ENCODE measurements around the gene FAM168B.

Gene FAM168B

DNA sequence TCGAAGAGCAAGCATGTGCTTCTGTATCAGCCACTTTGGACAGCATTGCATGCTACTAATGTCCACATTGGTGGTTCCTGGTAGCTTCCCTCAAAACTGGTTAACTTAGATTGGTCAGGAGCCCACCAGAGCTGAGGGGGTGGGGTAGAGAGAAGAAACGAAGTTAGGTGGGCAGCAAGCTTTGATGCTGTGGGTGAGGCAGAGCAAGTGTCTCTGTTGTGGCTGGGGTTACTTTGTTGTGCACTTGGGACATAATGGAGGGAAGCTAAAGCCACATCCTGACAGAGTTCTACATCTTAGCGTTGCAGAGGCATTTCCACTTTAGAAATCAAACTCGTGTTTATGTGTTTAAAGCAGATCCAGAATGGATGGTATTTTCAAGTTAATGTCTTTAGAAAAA is 82.7 kb downstream of the FAM168B start:
- H3K4me3 ChIP-seq (ENCODE audit: low read depth, low read length) = no peak overlapping the region

GRCh38 chr2:131009713-131010475 is 83.4 kb downstream of the FAM168B start:
- TF ChIP-seq CTCF (IDR thresholded peaks at IDR 0.05; ENCODE audit: borderline replicate concordance, insufficient read depth, low read depth, low read length) = no peak
- no peak overlapping the region for H3K4me3 ChIP-seq (ENCODE audit: low read depth, low read length)

More for the DNA sequence above, 82.7 kb downstream of the FAM168B start:
- no peak for TF ChIP-seq CTCF (IDR thresholded peaks at IDR 0.05; ENCODE audit: borderline replicate concordance, insufficient read depth, low read depth, low read length)

DNA sequence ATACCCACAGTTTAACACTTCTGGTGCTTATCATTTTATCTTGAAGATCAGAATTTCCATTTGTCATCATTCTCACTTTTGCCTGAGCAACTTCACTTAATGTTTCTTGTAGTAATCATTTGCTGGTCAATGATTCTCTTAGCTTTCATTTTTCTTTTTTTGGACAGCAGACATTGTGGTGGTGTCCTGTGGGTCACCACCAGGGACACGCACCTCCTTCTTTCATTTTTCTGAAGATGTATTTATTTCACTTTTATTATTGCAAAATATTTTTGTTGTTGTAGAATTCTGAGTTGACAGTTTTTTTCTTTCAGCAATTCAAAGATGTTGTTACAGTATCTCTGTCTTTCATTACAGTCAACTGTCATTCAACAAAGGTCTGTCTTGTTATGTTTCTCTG is 84.3 kb downstream of the FAM168B start:
- TF ChIP-seq CTCF (IDR thresholded peaks at IDR 0.05; ENCODE audit: borderline replicate concordance, insufficient read depth, low read depth, low read length) = no peak
- H3K4me3 ChIP-seq (ENCODE audit: low read depth, low read length) = no peak overlapping the region

DNA sequence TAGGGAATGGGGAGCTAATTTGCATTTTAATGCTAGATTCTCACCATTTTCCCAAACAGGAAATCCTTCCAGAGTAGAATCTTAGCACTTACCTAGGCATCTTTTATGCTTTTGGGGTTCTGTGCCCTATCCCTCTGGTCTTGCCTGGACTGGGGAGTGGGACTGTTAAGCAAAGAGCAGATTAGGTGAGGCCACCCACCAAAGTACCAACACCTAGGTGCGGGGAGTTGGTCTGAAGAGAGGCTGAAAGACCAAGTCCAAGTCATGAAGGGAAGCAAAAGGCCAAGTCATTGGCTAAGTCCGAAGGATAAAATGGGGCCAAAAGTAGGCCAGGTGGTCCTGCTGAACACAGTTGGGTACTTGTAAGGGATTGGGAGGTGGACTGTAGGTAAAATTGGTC is 86.7 kb downstream of the FAM168B start:
- no peak overlapping the region for H3K4me3 ChIP-seq (ENCODE audit: low read depth, low read length)
- no peak for TF ChIP-seq CTCF (IDR thresholded peaks at IDR 0.05; ENCODE audit: borderline replicate concordance, insufficient read depth, low read depth, low read length)

GRCh38 chr2:131005216-131005935 is 87.9 kb downstream of the FAM168B start:
- no peak overlapping the region for H3K4me3 ChIP-seq (ENCODE audit: low read depth, low read length)
- no peak for TF ChIP-seq CTCF (IDR thresholded peaks at IDR 0.05; ENCODE audit: borderline replicate concordance, insufficient read depth, low read depth, low read length)

GRCh38 chr2:131004446-131005209 is 88.6 kb downstream of the FAM168B start:
- H3K4me3 ChIP-seq (ENCODE audit: low read depth, low read length) = no peak overlapping the region
- no peak for TF ChIP-seq CTCF (IDR thresholded peaks at IDR 0.05; ENCODE audit: borderline replicate concordance, insufficient read depth, low read depth, low read length)
